GM18517 (cell line): ENCODE measurements around the gene ETV1.

Experiments used
- ATAC-seq: cut with Tn5 transposase; IDR thresholded peaks from one replicate; pipeline ENCODE4 v1.9.1; 2021; ENCODE audit warnings: mild to moderate bottlenecking, moderate library complexity; ENCODE audit not compliant: unreplicated experiment

ETV1 gene

DNA sequence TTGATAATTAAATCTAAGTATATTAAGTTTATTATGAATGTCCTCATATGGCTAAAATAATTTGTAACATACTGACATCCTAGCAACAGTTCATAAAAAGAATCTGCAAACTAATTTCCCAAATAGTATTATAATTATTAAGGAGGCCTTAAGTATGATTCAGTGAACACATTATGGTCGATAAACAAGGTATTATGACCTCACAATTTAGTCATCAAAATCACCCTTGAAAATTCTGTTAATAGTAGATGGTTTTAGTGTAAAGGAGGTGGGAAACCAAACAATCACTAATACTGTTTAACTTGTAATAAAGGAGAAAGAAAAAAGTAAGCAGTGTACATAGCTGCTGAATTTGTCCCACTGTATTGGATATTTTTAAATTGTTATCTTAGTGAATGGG, 2.1 kb downstream of the ETV1 start:
- no peak for ATAC-seq

DNA sequence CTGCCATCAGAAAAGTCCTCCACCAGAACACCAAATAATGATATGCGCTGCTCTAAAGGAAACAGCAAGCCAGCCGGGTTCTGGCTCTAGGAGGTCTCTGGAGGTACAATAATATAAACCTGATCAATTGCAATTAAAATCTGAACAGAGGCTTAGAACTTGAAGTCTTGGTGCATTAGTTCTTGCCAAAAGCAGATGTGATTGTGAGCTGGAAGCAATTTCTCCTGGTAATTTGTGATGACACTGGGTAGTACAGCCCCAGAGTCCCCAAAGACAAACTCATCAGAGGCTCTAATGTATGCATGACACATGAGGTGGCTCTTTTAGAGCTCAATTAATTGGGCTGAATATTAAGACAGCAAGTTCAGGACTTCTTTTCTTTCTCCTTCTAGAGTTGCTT, 3.3 kb downstream of the ETV1 start:
- no peak for ATAC-seq

DNA sequence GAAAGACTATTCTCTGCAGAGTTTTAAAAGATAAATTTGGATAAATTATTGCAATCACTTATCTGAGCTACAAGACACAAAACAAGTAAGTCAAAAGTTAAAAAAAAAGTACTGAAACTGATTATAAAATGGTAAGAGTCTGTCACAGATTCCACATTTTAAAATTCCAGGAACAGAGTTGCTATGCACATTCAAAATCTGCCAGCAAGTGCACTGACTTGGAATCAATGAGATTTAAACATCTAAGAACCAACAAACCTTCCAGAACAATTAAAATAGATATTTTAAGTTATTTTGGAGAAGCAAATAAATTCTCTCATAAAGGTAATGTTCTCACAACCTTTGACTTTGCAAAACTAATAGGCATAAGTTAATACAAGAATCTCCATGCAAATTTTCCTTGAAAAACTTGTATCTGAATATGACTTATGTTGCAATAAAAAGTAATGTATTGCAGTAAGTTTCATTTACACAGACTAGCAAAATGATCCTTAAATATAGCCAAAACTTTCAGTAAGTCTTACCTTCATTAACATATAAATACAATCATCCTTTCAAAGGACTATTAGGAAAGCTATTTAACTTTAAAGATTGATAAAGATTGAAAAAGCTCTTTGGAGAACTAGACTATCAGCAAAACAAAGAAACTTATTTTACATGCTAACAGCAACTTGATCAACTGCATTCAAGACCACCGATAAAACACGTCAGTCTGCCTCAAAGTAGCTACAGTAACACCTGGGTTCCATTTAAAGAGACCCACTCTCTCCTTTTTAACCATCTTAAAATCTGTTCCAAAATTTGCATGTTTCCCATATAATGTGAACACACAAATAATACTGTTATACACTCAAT, 4.4 kb downstream of the ETV1 start:
- no peak for ATAC-seq

DNA sequence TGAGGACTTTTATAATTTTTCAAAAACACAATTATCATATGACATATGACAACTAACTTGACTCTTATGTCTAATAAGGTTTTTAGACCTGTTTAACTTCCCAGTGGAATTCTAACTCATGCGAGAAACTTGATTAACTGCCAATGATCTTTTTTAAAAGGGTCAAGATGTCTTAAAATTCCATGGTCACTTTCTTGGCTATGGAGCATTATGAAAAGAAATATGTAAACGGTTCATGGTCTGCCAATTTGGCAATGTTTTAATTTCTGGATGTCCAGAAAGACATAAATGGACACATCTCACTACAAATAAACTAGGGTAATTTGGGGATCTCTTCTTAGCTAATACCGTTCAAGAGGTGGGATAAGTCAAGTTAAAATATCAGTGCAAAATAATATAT, 5.4 kb downstream of the ETV1 start:
- no peak for ATAC-seq

DNA sequence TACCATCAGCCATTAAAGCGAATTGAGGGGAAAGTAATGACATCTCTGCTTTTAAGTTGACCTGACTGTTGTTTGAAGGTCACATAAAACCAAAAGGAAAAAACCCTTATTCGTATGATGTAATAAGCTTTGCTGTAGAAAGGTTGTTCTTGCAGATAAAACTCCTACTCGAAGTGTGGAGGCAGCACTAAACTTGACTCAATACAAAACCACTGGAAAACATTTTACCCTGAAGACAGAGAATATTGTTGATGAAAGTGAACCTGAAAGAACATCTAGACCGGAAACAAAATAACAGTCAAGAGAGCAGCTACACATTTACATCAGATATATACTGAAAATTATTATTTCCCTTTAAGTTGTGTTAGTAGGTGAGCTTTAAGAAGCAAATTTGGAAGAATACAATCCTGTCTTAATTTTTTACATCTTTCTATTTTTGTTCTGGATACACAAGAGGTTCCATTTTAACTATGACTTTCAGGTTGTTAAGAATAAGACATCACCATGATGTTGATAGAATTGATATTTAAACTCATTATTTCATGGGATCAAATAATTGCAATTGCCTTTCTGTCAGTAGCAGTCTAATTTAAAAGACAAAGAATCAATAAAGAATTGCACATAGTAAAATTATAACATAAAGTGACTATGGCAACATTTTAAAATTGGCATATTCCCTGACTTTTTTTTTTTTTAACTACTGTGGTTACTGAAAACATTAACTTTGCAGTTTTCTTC, 6.4 kb downstream of the ETV1 start:
- no peak for ATAC-seq

DNA sequence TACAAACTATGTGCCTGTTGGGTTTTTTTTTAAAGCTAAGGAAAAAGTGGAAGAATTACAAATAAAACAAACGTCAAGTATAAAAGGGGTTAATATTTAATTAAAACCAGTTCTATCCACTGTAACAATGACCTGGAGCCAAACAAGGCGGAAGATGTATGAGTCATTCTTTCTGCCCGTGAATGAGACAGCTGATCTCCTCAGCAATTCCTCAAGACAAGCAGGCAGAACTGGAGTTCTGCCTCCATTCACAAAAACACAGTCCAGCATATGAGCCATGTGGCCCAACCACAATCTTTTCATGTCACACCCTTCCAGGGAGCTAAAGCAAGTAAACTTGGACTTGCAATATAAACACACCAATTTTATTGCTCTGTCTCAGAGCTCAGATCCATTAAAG, 8.4 kb downstream of the ETV1 start:
- ATAC-seq: no peak

DNA sequence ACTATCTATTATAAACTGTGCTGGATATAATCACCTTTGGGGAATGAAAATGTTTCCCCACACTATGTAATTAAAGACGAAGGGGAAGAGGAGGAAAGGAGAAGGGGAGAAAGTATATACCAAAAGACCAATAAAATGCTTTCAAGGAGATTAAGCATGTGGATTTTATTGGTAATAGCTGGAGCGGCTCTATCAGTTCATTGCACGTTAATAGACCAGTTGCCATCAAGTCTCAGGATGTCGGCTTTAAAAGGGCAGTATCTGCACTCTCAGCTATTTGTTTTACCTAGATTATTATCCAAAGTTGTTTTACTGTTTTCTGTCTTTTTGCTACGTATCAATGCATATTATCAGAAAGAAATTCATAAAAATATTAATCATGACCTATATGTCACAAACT, 9.0 kb downstream of the ETV1 start:
- ATAC-seq: no peak

DNA sequence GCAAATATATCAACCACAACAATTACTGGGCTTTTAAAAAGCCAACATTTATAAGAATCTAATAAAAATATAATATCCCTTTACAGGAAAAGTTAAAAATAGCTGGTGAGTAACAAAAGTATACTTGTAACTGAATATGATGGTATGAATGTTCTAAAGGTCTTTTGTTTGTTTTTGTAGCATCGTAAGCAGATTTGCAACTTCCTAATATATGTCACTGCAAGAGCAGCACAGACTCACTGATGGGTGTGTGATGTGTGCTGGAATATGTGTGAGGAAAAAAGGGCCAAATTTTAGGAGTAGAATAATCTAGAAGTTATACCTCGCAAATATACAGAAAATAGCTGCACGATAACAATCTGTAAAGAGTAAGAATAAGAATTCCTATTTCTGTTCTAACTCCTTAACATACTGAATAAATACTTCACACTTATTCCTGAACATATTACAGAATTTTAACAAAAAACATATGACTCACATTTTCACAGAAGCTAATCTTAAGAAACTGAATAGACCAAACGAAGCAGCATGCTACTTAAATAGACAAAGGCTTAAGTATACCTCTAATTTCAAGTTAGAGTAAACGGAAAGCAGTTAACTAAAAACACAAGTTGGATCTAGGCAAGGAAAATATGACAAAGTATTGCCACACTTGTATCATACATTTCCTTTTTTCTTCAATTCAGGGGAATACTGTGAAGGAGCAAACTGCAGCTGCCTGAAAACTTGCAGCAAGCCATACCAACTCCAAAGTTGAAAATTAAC, 9.6 kb downstream of the ETV1 start:
- ATAC-seq: no peak

DNA sequence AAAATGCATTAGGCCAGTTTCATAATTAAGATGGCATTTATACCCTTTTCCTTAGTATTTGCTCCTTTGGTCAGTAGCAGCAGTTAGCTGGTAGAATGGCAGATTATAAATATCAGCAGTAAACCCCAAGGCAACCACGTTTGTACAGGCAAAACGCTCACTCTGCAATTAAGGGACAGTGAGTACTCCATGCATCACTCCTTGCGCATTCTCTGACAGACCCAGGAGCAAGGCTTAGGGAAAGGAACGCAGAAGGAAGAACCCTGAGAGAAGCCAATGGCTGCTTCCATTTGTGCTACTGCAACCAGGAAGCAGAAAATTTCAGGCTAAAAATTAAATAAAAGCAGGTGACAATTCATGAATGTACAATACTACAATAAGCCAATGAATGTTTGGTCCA, 12.9 kb downstream of the ETV1 start:
- no peak for ATAC-seq

DNA sequence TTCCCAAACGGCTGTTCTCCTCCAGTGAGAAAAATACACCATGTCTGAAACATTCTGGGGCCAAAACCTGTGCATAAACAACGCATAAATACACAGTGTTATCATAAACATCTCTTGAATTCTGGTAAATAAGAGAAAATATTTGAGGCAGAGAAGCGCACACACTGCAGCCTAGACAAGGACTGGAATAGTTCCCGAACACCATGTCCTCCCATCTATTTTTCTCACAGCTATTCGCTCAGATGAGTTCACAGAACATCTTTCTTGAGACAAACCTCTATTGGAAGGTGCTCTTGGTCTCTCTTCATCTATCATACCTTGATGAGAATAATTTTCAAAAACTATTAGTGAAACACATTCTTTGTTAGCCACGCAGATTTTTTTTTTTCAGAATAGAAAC, 24.4 kb downstream of the ETV1 start:
- no peak for ATAC-seq

DNA sequence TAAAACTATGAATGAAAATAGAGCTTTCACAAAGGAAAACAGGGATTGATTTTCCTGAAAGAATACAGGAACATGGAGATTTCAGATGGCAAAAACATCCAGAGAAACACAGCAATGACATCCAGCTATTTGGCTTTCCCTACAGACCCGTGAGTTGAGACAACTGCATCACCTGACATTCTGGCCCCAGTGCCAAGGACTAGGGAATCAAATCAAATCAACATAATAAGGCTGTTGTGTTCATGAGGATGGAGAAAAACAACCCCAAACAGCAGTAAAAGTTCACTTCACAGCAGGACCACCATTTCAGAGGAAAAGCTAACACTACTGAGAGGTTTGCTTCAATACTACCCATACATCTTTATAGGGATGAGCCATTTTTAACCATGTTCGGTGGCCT, 25.5 kb downstream of the ETV1 start:
- no peak for ATAC-seq

DNA sequence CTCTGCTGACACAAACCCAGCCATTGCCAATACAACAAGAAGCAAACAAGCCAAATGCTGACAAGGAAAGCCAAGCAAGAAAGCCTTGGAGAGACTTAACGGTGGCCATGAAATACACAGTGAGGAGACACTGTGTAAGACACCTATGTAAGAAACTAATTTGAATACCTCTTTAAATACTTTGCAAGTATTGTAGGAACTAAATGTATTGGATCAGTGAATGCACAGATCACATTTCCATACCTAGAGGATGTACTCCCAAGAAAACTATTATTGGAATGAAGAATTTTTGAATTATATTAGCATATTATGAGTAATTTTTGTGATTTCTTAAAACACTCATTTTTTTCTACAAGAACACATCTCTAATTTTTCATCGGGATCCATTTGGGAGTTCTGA, 34.0 kb downstream of the ETV1 start:
- ATAC-seq: no peak

DNA sequence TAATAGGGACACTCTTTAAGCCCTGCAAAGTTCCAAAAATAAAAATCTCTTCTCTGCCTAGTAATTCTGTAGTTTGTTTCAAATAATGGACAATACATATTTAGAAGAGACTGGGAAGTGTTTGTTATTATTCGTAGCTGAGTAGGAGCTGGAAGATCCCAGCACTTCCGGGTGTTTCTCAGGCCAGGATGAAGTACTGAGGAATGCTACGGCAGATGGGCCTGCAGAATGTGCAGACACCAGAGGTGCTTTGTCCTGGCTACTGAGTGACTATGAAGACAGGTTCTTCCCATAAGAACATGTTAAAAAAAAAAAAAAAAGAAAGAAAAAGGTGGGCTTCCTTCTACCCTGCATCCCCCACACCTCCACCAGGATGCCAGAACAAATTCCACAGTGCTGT, 36.1 kb downstream of the ETV1 start:
- no peak for ATAC-seq

DNA sequence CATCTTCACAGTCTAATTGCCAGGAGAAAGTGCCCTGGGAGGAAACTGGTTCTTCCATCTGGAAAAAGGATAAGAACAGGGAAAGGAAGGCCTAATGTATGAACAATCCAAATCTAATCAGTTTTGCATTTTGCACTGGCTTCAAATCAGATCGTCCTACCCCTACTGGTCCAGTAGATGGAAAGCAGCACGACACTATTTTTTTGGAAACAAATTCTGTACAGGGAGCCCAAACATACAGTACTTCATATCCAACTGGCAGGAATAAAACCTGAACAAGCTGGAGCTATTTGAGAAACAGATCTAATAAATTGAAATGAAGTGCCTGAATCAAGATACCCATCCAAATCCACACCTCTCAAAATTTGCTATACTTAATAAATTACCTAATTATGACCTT, 36.5 kb downstream of the ETV1 start:
- ATAC-seq: no peak

DNA sequence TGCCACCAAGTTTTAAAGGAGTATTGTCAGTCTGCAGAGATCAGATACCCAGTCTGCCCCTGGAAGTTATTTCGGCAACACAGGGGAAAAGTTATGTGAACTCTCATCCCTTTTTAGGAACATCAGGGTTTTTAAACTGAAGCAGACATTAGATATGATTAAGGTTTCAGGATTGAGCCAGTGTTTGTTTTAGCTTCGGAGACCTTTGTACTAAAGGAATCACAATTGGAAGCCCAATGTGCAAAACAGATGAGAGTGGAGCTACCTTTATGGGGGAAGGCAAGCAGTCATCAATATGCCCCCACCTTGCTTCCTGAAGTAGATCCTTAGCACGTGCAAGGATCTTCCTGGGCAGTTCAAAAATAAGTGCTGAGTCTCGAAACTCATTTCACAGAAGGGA, 39.5 kb downstream of the ETV1 start:
- no peak for ATAC-seq

DNA sequence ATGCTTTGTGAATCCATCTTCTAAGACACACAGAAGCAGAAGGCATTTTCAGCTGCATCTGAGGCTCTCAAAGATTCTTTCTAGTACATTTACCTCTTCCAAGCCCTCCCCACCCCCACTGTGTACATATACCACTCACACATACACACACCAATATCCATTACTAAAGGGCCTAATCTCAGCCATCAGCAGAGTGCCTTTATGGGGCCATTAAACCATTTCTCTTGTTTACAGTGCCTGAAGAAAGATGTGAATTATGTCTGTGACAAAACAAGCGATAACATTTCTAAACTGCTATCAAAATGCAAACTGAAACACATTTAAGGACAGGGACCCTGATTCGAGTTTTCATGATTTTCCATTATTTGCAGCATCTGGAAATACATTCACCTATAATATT, 40.0 kb downstream of the ETV1 start:
- ATAC-seq: no peak

DNA sequence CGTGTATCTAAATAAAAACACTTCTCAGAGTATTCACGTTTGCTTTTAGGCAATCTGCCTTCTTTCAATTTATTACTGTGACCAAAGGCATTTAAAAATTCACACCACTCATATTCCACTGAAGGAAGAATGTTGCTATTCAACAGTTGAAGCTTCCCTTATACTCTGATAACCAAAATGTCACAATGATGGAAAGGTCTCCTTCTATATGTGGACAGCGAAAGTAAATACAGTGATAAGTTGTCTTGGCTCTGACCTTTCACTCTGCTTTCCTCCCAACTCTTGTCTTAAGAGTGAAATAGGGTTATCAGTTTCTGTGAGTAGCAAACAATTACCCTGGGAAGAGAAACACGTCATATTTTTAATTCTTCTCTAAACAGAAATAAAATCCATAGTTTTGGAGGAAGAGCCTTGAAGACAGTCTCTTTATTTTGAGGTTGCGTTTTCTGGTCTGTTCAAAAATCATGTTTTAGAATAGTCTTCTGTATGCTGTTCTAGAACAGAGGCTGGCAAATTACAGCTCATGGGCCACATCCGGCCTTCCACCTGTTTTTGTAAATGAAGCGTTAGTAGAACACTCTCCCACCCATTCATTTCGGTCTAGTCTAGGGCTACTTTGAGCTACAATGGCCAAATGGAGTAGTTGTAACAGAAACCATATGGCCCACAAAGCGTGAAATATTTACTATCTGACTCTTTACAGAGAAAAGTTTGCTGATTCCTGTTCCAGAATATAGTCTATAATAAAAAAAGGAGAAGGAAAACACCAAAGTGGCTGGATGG, 41.3 kb downstream of the ETV1 start:
- ATAC-seq: no peak

DNA sequence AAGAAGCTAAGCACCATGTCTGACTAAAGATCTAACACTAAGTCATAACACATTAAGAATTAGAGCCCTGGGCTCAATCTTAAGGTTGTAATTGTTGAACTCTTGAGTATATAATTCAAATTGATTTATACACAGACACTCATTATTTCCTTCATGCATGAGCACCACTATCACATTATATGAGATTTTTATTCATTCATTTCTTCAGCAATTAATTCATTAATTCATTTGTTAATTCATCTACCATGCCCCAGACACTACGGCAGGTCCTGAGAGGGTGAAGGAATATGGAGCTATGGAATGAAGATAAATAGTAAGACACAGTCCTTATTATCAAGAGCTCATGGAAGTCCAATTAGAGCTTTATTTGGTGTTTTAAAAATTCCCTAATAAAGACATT, 41.9 kb downstream of the ETV1 start:
- no peak for ATAC-seq

DNA sequence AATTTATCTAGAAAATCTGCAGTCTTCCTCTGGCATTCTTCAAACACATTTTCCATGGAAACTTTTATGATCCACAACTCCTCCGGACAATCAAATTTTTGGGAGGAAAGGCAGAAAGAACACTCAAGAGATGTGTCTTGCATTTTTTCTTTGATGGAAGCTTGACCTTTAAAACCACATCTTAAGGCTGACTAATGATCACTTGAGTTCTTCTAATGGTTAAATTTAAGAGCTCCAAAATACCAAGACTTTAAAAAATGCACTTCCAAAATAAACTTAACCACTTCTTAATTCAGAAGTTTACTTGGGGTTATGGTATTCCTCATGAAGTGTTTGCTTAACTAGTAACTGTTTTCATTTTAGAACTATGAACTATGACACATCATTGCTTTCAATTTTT, 43.3 kb downstream of the ETV1 start:
- ATAC-seq: no peak

DNA sequence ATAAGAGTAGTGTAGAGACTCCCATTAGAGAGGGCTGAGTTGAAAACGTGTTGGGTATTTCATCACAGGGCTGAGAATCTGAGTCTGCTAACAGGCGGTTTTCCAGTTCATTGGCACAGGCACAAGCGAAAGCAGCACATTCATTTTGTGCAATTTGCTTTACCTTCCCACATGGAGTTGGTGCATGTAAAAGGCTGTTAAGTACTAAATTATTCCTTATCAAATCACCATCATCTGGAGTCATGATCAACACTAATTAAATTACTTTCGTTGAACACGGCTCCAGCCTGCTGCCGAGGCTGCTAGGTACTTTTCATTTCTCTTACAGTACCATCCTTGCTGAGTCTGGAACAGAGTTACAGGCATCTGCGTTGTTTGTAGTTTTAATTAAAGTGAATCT, 43.8 kb downstream of the ETV1 start:
- ATAC-seq: no peak

DNA sequence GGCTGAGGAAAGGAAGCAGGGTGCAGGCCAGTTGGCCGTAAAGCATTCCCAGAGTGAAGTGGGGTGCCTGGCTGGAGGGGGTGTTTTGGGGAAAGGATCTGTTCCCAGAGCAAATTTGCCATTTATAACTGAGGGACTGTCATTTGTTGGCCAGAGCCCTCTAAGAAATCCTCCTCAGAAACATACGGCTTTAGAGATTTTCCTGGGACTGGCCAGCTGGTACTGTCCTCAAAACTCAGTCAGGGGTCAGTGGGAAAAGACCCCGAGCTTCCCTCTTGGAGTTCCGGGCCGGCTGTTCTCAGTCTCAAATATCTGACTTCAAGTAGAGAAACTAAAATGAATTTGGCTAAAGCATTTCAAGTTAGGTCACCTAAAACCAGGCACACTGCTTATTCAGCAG, 55.9 kb downstream of the ETV1 start:
- ATAC-seq: no peak
